Fibroblast of gingiva (primary cell): ENCODE data around the gene SELE.

Experiments used
- DNase-seq: peaks from one replicate; pipeline ENCODE4 v3.0.0-alpha.2; 2011; ENCODE audit warnings: low read depth

Gene SELE

GRCh38 chr1:169682071-169682470, 51.8 kb downstream of the SELE start:
- no peak for DNase-seq

GRCh38 chr1:169681140-169681539, 52.7 kb downstream of the SELE start:
- no peak for DNase-seq

- DNase-seq: no peak
Measured at GRCh38 chr1:169680377-169681019, 53.4 kb downstream of the SELE start.

- DNase-seq: no peak
Measured at GRCh38 chr1:169679692-169680091, 54.2 kb downstream of the SELE start.

GRCh38 chr1:169676001-169676400, 57.9 kb downstream of the SELE start:
- DNase-seq: no peak
